Measurements from ENCODE around the gene AQP2.

AQP2 gene

DNA sequence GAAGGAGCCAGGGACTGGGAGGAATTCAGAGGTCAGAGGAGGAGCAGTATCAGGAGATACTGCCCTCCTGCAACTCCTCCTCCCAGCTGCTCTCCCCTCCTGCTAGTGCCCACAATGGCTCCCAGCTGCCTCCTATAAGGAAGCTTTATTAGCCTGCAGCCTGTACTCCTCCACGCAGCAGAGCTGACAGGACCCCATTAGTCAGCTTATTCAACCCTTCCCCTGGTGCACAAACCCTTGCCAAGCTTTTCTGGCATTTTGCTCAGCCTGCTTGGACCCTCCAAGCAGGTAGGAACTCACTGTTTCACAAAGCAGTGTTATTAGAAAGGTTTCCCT lies 6.9 kb upstream of the AQP2 start:
- H3K36me3 ChIP-seq (ENCODE audit: control insufficient read depth, insufficient read depth, low read length) = no peaks in the 10 kb centered on the region
- DNase-seq (ENCODE audit: extremely low read depth, insufficient read length) = no peak

DNA sequence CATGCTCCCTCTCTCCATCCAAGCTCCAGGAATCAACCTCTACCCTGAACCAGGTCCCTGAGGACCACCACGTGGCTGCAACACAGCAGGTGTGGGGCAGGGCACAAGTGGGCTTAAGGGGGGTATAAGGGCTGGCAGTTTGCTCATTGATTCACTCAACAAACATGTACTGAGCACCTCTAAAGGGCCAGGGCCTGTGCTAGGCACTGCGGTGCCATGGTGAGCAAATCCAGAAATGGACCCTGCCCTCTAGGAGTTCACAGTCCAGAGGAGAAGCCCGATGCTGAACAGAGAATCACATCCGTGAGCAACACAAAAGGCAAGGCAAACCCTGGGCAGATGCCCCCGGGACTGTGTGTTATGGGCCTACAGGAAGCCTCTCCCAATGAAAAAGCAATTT lies 6.5 kb upstream of the AQP2 start:
- Histone ChIP-seq H3K4me3 (replicated peaks; ENCODE audit: low read depth, low read length) (no peak overlapping the region), H3K36me3 (ENCODE audit: control insufficient read depth, insufficient read depth, low read length) (no peaks in the 10 kb centered on the region), H3K27me3 (replicated peaks; ENCODE audit: control insufficient read depth, insufficient read depth, low read length) (no peaks in the 10 kb centered on the region)
- DNase-seq (ENCODE audit: extremely low read depth, insufficient read length) = no peak
- TF ChIP-seq, protein P1, sequence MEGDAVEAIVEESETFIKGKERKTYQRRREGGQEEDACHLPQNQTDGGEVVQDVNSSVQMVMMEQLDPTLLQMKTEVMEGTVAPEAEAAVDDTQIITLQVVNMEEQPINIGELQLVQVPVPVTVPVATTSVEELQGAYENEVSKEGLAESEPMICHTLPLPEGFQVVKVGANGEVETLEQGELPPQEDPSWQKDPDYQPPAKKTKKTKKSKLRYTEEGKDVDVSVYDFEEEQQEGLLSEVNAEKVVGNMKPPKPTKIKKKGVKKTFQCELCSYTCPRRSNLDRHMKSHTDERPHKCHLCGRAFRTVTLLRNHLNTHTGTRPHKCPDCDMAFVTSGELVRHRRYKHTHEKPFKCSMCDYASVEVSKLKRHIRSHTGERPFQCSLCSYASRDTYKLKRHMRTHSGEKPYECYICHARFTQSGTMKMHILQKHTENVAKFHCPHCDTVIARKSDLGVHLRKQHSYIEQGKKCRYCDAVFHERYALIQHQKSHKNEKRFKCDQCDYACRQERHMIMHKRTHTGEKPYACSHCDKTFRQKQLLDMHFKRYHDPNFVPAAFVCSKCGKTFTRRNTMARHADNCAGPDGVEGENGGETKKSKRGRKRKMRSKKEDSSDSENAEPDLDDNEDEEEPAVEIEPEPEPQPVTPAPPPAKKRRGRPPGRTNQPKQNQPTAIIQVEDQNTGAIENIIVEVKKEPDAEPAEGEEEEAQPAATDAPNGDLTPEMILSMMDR (IDR thresholded peaks at IDR 0.05; ENCODE audit: insufficient read depth, low read length, poor library complexity, severe bottlenecking) = no peak

More for the DNA sequence above, 6.9 kb upstream of the AQP2 start:
- TF ChIP-seq, protein P1 (IDR thresholded peaks at IDR 0.05; ENCODE audit: insufficient read depth, low read length, poor library complexity, severe bottlenecking) = no peak
- H3K27me3 ChIP-seq (replicated peaks; ENCODE audit: control insufficient read depth, insufficient read depth, low read length) = no peaks in the 10 kb centered on the region
- no peak overlapping the region for H3K4me3 ChIP-seq (replicated peaks; ENCODE audit: low read depth, low read length)

DNA sequence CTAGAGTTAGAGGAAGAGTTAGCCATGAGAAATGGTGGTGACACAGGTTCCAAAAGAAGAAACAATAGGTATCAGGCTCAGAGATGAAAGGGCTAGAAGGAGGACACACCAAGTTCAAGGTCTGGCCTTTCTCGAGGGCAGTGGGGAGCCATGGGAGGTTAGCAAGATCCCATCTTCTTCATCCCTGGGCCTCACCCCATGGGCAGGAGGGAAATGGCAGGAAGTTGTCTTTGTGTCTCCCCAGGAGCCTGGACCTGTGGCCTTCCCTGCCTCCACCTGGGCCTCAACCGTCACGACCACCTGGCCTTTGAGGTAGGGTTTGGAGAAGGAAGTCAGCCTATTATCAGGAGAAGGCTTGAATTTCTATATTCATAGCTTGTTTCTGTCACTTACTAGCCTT lies 5.8 kb upstream of the AQP2 start:
- TF ChIP-seq, protein P1 (IDR thresholded peaks at IDR 0.05; ENCODE audit: insufficient read depth, low read length, poor library complexity, severe bottlenecking) = no peak
- no peaks in the 10 kb centered on the region for H3K36me3 ChIP-seq (ENCODE audit: control insufficient read depth, insufficient read depth, low read length)
- DNase-seq (ENCODE audit: extremely low read depth, insufficient read length) = no peak
- H3K27me3 ChIP-seq (replicated peaks; ENCODE audit: control insufficient read depth, insufficient read depth, low read length) = no peaks in the 10 kb centered on the region; the same call in 1 of the 2 replicates
- H3K4me3 ChIP-seq (replicated peaks; ENCODE audit: low read depth, low read length) = no peak overlapping the region

DNA sequence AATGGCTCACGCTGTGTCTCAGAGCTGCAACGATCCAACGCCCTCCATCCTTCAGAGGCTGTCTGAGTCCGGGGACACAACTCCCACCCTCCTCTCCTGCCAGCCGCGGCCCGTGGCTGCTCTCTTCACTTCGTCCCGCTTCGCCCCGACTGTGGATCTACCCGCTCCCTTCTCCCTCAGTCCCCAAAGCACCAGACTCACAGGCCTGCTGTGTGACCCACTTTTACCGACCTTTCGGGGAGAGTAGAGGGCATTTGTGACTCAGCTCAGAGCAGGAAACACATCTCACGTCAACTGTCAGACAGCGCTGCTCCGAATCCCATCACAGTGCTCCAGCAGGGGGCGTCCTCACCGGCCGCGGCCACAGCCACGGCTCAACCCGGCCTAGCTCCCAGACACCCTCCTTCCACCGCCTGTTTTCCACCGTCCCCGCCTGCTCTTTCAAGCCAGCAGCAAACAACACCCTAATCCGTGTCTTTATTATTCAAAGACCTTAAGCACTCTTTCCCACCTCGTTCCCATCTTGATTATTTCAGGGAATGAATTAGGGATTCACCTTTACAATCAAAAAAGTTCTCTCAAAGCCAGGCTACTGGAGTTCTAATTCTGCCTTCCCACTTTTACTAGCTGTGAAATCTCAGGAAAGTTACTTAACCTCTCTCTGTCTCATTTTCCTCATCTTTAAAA lies 5.0 kb upstream of the AQP2 start:
- H3K4me3 ChIP-seq (replicated peaks; ENCODE audit: low read depth, low read length) = peak overlapping the region; percentile 34
- H3K27me3 ChIP-seq (replicated peaks; ENCODE audit: control insufficient read depth, insufficient read depth, low read length) = peaks cover 2% of the 10 kb centered on the region
- DNase-seq (ENCODE audit: extremely low read depth, insufficient read length) = peak; percentile 79
- no peaks in the 10 kb centered on the region for H3K36me3 ChIP-seq (ENCODE audit: control insufficient read depth, insufficient read depth, low read length)
- TF ChIP-seq, protein P1 (IDR thresholded peaks at IDR 0.05; ENCODE audit: insufficient read depth, low read length, poor library complexity, severe bottlenecking) = peak; percentile 95

DNA sequence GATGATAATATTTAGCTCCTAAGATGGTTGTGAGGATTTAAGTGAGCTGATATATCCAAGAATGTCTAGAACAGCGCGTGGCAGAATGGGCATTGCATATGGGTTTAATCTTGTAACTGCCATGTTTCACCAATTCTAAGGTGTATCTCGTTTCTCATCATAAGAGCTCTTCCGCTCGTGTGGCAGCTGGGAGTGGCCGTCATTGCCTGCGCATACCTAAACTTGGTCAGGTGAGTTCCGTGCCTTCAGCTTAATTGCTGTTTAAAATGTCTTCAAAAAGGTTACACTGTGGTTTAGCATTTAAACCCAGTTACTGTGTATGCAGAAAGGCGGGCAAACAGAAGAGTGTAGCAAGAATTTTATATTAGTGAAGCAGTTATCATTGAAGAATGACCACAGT lies 4.5 kb upstream of the AQP2 start:
- H3K27me3 ChIP-seq (replicated peaks; ENCODE audit: control insufficient read depth, insufficient read depth, low read length) = peaks cover 2% of the 10 kb centered on the region
- H3K4me3 ChIP-seq (replicated peaks; ENCODE audit: low read depth, low read length) = no peak overlapping the region
- H3K36me3 ChIP-seq (ENCODE audit: control insufficient read depth, insufficient read depth, low read length) = no peaks in the 10 kb centered on the region
- TF ChIP-seq, protein P1 (IDR thresholded peaks at IDR 0.05; ENCODE audit: insufficient read depth, low read length, poor library complexity, severe bottlenecking) = no peak
- no peak for DNase-seq (ENCODE audit: extremely low read depth, insufficient read length)

DNA sequence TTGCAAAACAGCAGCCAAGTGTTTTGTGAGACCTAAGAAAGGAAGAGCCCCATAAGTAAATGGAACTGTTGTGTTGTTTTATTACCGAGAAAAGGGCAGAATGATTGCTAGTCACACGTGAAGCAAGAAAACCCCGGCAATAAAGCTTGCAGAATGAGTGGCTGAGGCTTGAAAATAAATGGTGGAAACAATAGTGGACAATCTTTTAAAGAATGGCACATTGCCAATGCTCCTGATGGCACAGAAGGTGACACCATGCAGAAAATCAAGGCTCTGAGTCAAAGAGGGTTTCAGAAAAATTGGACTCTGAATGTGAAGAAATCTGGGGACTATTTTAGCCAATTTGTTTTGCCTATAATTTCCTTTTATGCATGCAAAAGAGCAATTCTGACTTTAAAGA lies 4.0 kb upstream of the AQP2 start:
- TF ChIP-seq, protein P1 (IDR thresholded peaks at IDR 0.05; ENCODE audit: insufficient read depth, low read length, poor library complexity, severe bottlenecking) = no peak
- Histone ChIP-seq H3K4me3 (replicated peaks; ENCODE audit: low read depth, low read length) (no peak overlapping the region), H3K27me3 (replicated peaks; ENCODE audit: control insufficient read depth, insufficient read depth, low read length) (peaks cover 2% of the 10 kb centered on the region), H3K36me3 (ENCODE audit: control insufficient read depth, insufficient read depth, low read length) (no peaks in the 10 kb centered on the region)
- no peak for DNase-seq (ENCODE audit: extremely low read depth, insufficient read length)

All from GM06990 (cell line).